Spleen (tissue), 11 donors: ENCODE results near the gene MINDY4. TPM values are rescaled to one million over a fixed set of nuclear protein-coding genes. Genes with fewer than 3 reads are reported as not detected.

Source experiments
- DNase-seq: peaks from one replicate; pipeline ENCODE4 v3.0.0-alpha.2; 2020
- H3K27ac ChIP-seq, 8 donors: fragments of 200-600 bp; sonication (generic) in 7 of 8; 1 replicate in 4 of 8; 2 replicates in 4 of 8; pipeline versions ENCODE4 v1.5.0 to v1.8.0; 2016 to 2021; ENCODE audit warnings: inconsistent platforms in 4 of 8, mild to moderate bottlenecking in 4 of 8, moderate library complexity in 1 of 8
- H3K27me3 ChIP-seq, 7 donors: fragments of 200-600 bp; sonication (generic) in 6 of 7; replicated peaks in 1 of 7; 1 replicate in 4 of 7; 2 replicates in 3 of 7; pipeline versions ENCODE4 v1.5.0 to v1.8.0; 2016 to 2021; ENCODE audit warnings: inconsistent platforms in 3 of 7, mild to moderate bottlenecking in 1 of 7
- H3K36me3 ChIP-seq, 6 donors: fragments of 200-600 bp; sonication (generic) in 5 of 6; 1 replicate in 4 of 6; 2 replicates in 2 of 6; pipeline versions ENCODE4 v1.5.0 to v1.8.0; 2016 to 2021; ENCODE audit warnings: inconsistent platforms in 2 of 6
- H3K4me1 ChIP-seq, 6 donors: fragments of 200-600 bp; sonication (generic) in 5 of 6; 1 replicate in 3 of 6; 2 replicates in 3 of 6; pipeline versions ENCODE4 v1.5.0 to v1.8.0; 2016 to 2021; ENCODE audit warnings: inconsistent platforms in 3 of 6
- H3K4me3 ChIP-seq, 8 donors: fragments of 200-600 bp; sonication (generic) in 7 of 8; 1 replicate in 4 of 8; 2 replicates in 4 of 8; pipeline versions ENCODE4 v1.5.0 to v1.8.0; 2016 to 2021; ENCODE audit warnings: inconsistent platforms in 4 of 8, mild to moderate bottlenecking in 4 of 8, moderate library complexity in 2 of 8
- H3K9me3 ChIP-seq, 8 donors: fragments of 200-600 bp; sonication (generic) in 7 of 8; 1 replicate in 4 of 8; 2 replicates in 4 of 8; pipeline versions ENCODE4 v1.5.0 to v1.8.0; 2016 to 2021; ENCODE audit warnings: inconsistent platforms in 4 of 8
- CTCF ChIP-seq, 11 experiments: fragments of 200-600 bp in 7 of 11; fragments of 450-650 bp in 4 of 11; sonication (generic) in 4 of 11; IDR thresholded peaks in 8 of 11; conservative IDR thresholded peaks in 3 of 11; 1 replicate in 7 of 11; 2 replicates in 4 of 11; pipeline versions ENCODE4 v1.4.0 to v1.8.0; 2016 to 2021; ENCODE audit warnings: antibody characterized with exemption in 11 of 11, inconsistent platforms in 4 of 11, mild to moderate bottlenecking in 1 of 11
- POLR2A ChIP-seq, 3 donors: fragments of 450-650 bp; IDR thresholded peaks; one replicate each; pipeline ENCODE4 v1.5.1; 2017; ENCODE audit warnings: antibody characterized with exemption in 3 of 3, mild to moderate bottlenecking in 1 of 3
- POLR2AphosphoS5 ChIP-seq, 3 donors: sonication (generic); formaldehyde crosslinking; IDR thresholded peaks; one replicate each; pipeline ENCODE4 v1.5.1; 2017; ENCODE audit warnings: antibody characterized with exemption in 3 of 3
- WGBS, 5 donors: extraction: QIAGEN DNeasy Blood & Tissue Kit in 3 of 5; methylation state at CpG; one replicate each; pipeline versions ENCODE4 v1.1.5 to v1.1.7; 2013 to 2018; 5-methylcytosine and 5-hydroxymethylcytosine counted together
- intact Hi-C: fragments of 100-400 bp; cut with DNase I; formaldehyde crosslinking; loops from one replicate; pipeline ENCODE4 v1.15.0; 2023; ENCODE audit warnings: low total_unique reads
- polyA plus RNA-seq, 3 donors: library from polyadenylated mRNA; stranded (reverse); fragments of 200-250 nt; gene quantifications; one replicate each; pipeline ENCODE4 v1.2.1, GENCODE V29; 2013
- total RNA-seq, 7 donors: library from RNA; depleted of rRNA in 3 of 7; stranded (reverse); fragments of >200 nt in 3 of 7; fragmentation: NEBNext Ultra II Directional in 4 of 7; extraction: Animal tissue kit (Norgen Biotek cat#: 25700) in 4 of 7; gene quantifications; one replicate each; pipeline versions ENCODE4 v1.1.0 to v1.2.1, GENCODE V29; 2016 to 2021
- donor health status: healthy with polysubstance abuse.
- donor health status: DM: no; HTN: no; CAD: no; lungs with moderate emphysema.
- donor health status: DM: no; HTN: no; CAD: no.
- donor health status: Bipolar disorder and iron deficiency.
- donor health status: healthy.
- donor health status: DM: no; HTN: no; CAD: no.
- donor health status: DM: yes; HTN: yes; CAD: no.

MINDY4 gene
- total and polyA plus RNA-seq, 10 donors, result 0.63 to 7.0 (median 3.0) TPM

GRCh38 chr7:30755384-30756154 lies 15.6 kb upstream of the MINDY4 start:
- Histone ChIP-seq H3K27me3 (peaks cover 0 to 24% (median 0%) of the 10 kb centered on the region in 7 donors), H3K36me3 (no peaks in the 10 kb centered on the region), H3K9me3 (no peaks in the 10 kb centered on the region), H3K4me3 (peak overlapping the region in 1 of 8 donors; percentile 31), H3K4me1 (peaks cover 0 to 25% (median 0%) of the 10 kb centered on the region in 6 donors), H3K27ac (peak overlapping the region in 4 of 8 donors; percentile 9 to 52 (median 42))
- peak; percentile 21 to 67 (median 64) for TF ChIP-seq POLR2AphosphoS5 (IDR thresholded peaks at IDR 0.05)
- TF ChIP-seq CTCF (IDR thresholded peaks at IDR 0.05 in 8 of 11, conservative IDR thresholded peaks at IDR 0.05 in 3 of 11), result no peak
- WGBS, 5 donors, result 71 to 92% (median 86%) methylated on average over 12 to 22 of the region's 22 CpGs
- no peak for DNase-seq
- intact Hi-C loops, result no loop called here

GRCh38 chr7:30757342-30757692 lies 13.9 kb upstream of the MINDY4 start:
- intact Hi-C loops, result no loop called here
- Histone ChIP-seq H3K4me1 (peaks cover 0 to 25% (median 0%) of the 10 kb centered on the region in 6 donors), H3K36me3 (no peaks in the 10 kb centered on the region), H3K27ac (peak overlapping the region in 2 of 8 donors; percentile 0 to 40), H3K27me3 (peaks cover 0 to 30% (median 0%) of the 10 kb centered on the region in 7 donors), H3K9me3 (no peaks in the 10 kb centered on the region), H3K4me3 (no peak overlapping the region)
- 65 to 81% (median 75%) methylated on average over 6 of the region's 6 CpGs for WGBS, 5 donors
- TF ChIP-seq POLR2A (IDR thresholded peaks at IDR 0.05) (no peak), POLR2AphosphoS5 (IDR thresholded peaks at IDR 0.05) (no peak), CTCF (IDR thresholded peaks at IDR 0.05 in 8 of 11, conservative IDR thresholded peaks at IDR 0.05 in 3 of 11) (no peak)
- no peak for DNase-seq

- 83 to 93% (median 92%) methylated on average over 3 of the region's 3 CpGs for WGBS, 5 donors
- H3K4me3 ChIP-seq, result no peak overlapping the region
- no peaks in the 10 kb centered on the region for H3K36me3 ChIP-seq
- H3K9me3 ChIP-seq, result no peaks in the 10 kb centered on the region
- intact Hi-C loops, result no loop called here
- peak overlapping the region in 1 of 8 donors; percentile 24 for H3K27ac ChIP-seq
- DNase-seq, result no peak
- TF ChIP-seq POLR2A (IDR thresholded peaks at IDR 0.05), result no peak
- TF ChIP-seq POLR2AphosphoS5 (IDR thresholded peaks at IDR 0.05), result no peak
- TF ChIP-seq CTCF (IDR thresholded peaks at IDR 0.05 in 8 of 11, conservative IDR thresholded peaks at IDR 0.05 in 3 of 11), result no peak
- H3K4me1 ChIP-seq, result peaks cover 0 to 31% (median 0%) of the 10 kb centered on the region in 6 donors
- H3K27me3 ChIP-seq, result peaks cover 0 to 30% (median 0%) of the 10 kb centered on the region in 7 donors
These were observed 10.6 kb upstream of the MINDY4 start for GRCh38 chr7:30760514-30761213.
